HG02870 (cell line): ENCODE data around the gene CFAP100.

Experiments
- ATAC-seq: cut with Tn5 transposase; IDR thresholded peaks from one replicate; pipeline ENCODE4 v1.9.1; 2021; ENCODE audit warnings: mild to moderate bottlenecking, moderate library complexity; ENCODE audit not compliant: unreplicated experiment

The CFAP100 gene

DNA sequence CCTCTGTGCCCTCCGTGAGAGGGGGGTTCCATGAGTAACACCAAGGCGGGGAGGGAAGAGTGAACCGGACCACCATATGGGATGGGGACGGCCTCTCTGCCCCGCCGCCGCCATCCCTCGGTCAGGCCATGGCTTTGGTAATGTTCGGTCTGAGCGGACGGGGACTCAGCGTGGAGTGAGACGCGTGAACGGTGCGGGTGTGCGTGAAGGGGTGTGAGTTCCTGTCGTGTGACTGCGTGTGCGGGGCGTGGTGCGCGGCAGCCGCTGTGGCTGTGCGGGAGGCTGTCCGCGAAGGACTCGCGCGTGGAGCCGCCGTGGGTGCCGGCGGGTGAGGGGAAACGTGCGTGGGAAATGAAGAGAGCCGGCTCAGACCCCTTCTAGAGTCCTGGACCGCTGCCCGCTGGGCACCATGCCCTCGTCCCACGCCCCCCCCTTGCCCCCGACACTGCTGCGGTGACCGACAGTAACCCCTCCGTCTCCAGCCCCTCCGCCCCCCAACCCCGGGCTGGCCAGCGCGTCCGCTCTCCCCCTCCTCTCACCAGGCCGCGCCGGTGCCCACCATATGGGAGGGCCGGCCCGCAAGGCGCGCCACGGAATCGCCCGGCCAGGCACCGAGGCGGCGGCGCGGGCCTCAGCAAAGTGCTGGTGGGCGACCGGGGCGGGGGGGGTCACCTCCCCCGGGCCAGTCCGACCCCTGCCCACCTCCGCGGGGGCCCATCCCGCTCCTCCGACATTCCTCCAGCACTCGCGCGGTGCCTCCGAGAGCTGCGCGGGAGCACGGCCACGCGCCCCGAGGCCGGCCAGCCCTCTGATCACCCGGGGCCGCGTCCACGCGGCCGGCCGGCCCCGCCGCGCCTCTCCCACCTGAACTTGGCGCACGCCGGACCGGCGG is 38.1 kb upstream of the CFAP100 start:
- no peak for ATAC-seq

DNA sequence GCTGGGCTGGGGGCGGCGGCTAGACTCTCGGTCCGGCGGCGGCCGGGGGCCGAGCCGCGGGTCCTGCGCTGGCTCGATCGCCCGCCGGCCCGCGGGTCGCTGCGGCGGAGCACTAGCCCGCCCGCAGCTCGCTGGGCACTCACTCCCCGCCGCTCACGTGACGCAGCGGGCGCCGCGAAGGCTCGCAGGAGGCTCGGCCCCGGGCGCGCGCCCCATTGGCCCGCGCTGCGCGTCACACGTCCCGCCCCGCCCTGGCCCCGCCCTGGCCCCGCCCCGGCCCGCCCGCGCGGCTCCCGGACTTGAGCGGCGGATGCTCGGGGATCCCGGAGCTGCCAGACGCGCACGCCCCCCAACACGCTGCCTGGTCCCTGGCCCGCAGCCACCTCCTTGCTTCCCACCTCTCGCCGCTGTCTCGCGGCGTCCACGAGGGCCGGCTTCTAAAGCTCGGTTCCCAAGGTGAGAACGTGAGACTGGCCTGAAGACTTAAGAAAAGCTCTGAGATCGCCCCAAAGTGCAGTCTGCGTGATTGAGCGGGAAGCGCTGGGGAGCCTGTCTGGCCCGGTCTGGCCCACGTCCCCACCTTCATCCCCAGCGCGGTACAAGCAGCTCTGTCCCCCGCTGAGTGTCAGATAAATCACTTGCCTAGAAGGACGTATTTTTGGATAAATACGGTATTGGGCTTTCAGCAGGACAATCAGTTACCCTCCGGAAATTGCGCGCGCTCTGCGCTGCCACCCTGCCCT is 37.2 kb upstream of the CFAP100 start, which contains the start of gene KLF15:
Gene KLF15, minus strand, starts transcription at position 114 of the 743 bp plus-strand sequence. CDS start 4,486 bp downstream, outside the sequence.
- ATAC-seq = peak; percentile 61

DNA sequence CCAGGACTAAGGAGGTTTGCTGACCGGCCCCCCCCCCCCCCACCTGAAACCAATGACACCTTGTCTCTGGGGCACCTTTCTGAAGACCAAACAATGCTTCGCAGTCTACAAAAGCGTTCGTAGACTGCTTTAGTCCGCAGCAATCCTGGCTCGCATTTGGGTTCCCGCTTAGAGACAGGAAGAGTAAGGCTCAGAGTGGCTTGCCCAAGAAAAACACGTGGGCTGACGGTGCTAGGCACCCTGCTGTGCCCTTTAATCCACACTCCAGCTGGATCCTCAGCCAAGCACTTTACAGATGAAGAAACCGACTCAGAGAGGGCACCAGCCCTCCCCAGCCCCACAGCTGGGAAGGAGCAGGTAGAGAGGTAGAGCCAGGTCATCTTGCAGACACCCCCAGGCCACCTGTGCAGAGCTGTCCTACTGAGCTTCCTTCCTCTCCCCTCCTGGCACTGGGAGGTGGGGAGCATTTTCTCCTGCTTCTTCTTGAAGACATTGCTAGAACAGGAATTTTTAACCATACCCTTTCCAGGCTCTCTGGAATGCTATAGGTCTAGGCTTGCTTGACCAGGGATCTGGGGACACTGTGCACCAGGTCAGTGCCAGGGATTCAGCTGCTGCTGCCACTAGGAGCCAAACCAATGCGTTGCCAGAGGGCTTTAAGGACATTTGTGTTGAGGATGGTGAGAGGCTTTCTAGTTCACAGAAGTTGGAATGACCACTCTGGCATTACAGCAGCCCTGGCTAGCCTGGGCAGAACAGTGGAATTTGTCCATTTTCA is 36.5 kb upstream of the CFAP100 start:
- ATAC-seq = no peak

DNA sequence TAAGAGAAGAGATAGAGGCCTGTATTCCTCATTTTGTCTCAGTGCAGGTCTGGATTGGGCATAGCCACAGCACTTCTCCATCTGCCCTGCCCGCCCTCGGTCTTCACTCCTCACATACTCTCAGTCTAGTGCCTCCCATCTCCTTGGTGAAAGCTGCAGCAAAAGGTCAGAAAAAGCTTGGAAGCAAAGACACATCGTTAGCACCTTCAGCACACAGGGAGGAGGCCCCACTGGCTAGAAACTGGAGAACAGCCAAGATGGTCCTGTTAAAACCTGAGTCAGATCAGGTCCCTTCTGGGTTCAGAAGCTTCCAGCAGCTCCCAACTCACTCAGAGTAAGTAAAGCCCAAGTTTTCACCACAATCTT is 35.9 kb upstream of the CFAP100 start:
- no peak for ATAC-seq

DNA sequence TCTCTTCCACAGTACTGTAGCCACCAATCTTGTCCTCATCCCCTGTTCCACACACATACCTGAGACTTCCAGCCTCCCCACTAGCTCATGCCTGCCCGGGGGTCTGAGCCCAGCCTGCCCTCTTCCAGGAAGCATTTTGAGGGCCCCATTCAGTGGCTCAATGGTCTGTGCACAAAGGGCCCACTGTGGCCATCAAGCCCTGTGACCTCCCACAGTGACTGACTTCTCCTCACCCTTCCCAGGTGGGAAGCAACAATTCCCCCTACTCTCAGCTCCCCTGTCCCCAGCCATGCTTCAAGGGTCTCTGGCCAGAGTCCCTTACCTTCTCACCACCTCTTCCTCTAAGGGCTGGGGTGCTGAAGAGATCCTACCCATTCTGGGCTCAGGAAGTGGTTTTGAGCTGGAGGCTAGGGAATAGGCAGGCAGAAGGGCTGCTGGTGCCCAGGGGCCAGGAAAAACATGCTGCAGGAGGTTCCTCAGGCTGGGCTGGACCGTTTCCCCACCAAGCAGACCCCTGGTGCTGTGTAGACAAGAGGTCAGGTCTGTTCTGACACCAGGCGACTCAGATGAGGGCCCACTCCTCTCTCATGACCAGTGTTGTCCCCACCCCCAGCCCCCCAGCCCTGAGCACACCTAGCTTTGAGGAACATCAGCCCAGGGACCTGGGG is 34.5 kb upstream of the CFAP100 start:
- no peak for ATAC-seq

DNA sequence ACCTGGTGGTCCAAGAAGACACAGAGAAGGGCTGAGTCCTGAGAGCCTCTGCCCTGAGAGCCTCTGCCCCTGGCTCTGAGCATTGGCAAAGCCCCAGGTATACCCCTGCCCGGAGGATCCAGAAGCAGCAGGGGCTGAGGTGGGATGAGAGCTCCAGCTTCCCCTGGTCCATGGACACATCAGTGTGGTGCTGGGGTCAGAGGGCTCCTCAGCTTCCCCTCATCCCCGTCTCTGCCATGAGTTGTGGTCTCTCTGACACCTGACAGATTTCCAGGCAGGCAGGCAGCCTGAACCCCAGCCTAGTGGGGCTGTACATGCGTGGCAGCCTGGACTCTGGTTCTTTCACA is 34.0 kb upstream of the CFAP100 start:
- ATAC-seq = no peak

DNA sequence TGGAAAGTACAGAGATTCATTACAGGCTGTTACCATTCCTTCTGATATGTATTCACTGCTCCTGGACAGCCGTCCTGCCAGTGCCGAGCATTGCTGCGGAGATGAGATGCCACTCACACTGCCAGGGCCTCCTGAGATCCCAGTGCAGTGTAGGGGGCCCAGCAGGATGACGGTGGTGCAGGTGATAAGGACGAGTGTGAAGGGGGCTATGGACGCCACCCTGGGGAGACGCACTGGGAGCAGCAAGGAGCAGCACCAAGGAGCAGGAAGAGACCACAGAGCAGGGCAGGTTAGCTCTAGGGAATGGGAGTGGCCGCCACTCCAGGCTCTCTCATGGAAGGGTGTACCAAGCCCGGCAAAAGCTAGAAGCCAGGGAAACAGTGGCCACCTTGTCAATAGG is 33.5 kb upstream of the CFAP100 start:
- no peak for ATAC-seq

DNA sequence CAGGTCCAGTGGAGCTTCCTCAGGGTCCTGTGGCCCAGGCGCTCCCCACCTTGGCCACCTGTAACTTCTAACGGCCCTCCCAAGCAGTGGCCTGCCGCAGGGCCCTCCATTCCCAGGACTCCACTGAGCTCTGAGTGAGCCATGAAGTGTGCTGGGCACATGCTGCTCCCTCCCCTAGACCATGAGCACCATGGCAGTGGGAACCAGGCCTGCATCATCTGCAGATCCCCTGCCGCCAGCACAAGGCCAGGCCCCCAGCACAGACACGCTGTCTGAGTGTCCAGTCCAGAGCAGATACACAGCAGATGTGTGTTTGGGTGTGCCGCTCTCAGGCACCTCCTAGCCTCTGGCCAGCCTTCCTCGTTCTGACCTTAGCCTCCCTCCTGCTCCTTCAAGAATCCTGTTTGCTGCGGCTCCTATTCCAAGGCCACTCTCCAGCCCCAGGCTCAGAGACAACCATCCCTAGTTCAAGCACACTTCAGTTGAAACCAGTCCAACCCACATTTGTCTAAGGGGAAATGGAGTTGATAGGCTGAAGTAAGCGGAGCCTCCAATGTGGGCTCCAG is 30.5 kb upstream of the CFAP100 start:
- no peak for ATAC-seq

DNA sequence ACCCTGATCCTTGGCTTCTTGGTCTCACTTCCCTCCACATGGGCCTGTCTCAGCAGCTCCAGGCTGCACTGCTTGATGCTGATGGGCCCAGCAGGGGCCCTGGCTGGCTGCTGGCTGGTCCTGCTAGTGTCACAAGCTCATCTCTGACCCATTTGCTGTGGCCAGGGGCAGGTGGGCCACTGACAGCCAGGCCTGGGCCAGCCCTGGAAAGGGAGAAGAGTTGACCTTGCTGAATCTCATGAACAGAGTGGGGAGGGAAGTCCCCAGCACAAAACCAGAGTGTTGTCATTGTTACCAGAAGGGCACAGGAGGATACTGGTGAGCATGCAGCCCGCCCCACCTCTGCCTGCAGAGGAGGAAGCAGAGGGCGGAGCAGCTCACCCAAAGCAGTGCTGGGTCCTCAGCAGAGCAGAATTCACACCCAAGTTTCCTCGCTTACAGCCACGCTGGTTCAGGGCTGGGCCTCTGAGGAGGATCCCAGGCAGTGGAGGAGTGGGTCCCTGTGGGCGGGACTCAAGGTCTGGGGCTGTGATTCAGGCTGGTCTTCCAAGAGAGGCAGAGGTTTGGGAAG is 29.9 kb upstream of the CFAP100 start:
- no peak for ATAC-seq

DNA sequence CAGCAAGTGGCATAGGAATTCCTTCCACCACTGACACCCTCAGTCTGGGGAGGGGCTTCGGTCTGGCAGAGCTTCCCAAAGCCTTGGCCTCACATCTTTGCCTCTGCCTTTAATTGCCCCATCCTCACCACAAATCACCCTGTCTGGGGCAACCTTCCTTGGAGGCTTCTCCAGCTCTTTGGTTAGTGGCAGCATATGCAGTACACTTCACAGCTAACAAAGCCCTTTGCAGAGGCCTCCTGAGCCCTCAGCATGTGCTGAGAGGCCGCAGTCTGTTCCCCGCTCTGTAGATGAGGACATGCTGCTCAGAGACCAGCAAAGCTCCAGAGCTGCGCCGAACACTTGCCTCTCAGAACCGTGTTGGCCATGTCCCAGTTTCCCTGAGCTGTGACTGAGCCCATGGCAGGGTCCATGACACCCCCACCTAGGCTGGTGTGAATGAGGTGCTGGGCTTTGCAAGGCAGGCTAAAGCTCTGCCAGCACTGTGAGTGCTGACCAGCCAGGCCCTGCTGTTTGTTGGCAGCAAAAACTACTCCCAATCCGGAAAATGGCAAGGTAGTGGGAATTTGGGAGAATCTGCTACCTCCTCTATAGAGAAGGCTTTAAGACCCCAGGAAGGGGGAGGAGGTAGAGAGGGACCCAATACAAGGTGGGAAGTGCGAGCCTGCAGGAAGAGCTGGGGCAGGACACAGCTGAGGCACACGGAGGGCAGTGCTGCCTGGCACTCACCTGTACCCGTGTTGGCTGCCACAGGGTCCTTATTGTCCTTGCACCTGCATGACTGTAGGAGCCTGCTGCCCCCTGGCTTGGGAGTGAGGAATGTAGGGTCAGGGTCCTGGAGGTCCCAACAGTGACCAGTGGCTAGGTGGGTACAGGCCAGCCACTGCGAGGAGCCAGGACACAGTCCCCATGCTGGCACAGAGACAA is 29.1 kb upstream of the CFAP100 start:
- no peak for ATAC-seq

DNA sequence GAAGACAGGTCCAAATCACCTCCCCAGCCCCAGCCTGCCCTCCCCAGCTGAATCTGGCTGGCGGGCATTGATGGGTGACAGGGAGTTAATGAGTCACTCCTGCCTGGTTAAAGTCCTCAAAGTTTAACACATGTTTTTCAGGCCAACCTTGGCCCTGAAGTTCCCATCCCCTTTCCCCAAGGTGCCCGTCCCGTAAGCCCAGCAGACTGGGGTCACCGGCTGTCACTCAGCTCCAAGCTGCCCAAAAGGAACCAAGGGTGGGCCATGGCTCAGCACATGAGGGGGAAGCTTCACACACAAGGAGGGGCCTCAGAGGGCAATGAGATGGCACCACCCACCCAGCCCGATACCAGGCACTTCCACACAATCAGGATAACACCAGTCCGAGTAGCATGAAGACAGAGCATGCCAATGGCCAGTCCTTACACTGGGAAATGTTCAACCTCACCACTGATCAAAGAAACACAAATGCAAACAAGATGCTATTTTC is 27.3 kb upstream of the CFAP100 start:
- no peak for ATAC-seq

DNA sequence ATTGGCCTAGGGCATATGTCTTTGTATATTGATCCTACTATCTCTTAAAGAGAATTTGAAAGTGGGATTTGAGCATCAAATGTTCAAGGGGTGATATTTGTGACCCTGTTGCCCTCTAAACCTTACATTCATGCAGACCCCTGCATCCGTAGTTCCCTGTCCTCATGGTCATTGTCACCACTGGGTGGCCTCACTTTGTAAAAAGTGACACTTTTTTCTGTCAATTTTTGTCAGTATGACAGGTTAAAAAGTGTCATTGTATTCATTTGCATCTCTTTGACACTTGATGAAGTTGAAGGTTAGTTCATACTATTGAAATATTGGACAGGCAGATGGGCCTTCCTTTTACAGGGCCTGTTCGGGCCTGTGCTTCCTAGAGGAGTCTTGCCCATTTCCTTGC is 25.2 kb upstream of the CFAP100 start:
- ATAC-seq = no peak

DNA sequence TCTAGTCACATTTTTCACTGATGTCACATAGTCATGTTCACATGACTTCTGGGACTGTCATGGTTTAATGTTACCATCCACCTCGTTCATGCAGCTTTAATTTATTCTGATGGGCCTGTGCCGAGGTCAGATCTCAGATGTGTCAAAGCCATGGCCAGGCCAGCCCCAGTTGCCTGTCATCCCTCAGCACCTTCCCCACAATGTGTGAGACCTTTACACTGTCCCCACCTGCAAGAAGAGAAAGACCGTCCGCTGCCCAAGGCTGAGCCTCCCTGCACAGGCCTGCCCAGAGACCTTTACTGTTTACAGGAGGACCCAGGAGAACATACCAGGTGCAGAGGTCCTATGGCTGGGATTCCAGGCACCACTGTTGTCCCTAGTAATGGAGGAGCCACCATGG is 24.7 kb upstream of the CFAP100 start:
- no peak for ATAC-seq

DNA sequence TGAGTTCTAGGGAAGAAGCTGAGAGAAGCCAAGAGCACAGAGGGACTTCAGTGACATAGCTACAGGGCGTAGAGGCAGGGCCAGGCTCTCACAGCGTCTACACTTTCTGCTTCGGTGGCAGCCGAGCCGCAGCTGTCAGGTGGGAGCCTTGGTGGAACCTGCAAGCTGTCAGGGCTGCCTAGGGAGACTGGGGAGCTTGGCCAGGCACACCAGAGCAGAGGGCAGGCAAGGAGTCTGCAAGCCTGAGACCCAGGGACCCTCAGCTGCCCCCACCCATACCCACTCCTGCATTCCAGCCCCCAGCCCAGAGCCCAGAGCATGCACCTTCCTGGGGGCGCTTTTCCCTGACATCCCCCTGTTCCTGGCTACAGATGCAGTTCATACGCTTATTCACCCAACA is 24.1 kb upstream of the CFAP100 start:
- ATAC-seq = no peak

DNA sequence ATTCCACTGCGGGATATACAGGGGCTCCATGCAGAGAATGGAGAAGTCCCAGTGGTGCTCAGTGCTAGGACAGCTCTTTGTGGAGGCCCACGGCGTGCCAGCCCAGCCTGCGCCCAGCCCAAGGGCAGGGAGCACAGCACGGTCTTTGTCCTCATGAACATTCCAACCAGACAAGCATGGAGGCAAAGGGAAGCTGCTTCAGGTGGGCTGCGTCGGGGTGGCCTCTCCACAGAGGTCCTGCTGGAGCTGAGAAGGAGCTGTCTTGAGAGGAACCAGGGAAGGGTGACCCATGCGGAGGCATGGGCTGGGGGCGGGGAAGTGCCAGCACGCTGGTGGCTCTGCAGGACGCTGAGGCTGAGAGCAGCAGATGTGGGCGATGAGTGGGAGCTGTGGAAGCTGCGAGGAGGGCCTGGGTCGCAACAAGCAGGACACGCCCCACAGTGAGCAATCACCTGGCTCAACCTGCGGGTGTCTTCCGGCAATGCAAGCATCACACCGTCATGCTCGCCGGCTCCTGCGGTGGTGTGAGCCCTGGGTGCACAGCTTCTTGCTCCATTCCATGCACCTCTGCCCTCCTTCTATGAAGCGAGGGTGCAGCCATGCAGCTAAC is 23.5 kb upstream of the CFAP100 start:
- no peak for ATAC-seq

DNA sequence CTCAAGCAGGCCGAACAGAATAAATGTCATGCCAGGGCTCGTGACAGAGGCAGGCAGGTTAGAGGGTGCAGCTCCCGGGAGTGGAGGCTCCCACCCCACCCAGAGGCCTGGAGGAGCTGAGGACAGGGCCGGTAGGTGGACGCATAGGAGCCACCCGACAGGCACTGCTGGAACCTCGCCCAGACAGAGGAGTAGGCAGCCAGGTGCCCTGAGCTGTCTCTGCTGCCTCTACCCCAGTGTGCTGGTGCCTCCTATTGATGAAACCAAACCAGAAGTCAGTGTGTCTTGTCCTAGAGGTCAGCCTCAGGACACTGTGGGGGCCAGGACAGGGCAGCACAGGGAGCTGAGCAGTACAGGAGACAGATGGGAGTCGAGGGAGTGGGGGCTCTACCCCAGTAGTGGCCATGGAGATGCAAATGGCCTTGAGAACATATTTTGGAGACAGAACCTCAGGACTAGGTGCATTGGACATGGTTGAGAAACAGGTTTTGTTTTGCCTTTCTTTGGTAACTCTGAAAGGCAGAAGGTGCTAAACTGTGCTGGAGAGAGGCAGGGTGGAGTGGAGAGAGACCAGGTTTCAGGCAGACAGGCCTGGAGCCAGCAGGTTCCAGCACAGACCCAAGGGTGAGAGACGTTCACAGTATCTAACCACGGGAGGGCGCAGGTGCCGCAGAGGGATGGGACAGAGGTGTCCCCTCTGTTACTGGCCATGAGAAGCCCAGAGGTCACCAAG is 22.1 kb upstream of the CFAP100 start:
- ATAC-seq = no peak

DNA sequence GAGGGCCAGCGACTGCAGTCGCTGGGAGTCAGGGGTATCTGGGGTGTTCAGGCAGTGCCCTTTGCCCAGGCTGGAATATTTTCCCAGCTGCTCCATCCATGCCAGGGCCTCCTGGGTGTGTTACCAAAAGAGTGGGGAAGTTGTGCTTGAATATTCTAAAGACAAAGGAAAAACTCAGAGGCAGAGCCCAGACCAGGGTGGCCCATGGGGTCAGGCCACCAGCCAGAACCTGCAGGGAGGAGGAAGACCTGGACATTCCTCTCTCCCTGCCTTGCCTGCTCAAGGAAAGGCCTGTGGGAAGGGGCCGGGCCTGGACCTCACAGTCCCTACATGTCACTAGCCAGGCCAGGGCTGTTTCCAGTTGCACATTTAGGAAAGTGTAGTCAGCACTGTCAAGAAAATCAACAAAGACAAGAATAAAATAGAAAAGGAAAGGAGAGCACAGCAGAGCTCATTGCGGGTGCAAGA is 21.5 kb upstream of the CFAP100 start:
- ATAC-seq = no peak
